ENCODE results near the gene CMSS1. TPM values are rescaled to one million over a fixed set of nuclear protein-coding genes. Genes with fewer than 3 reads are reported as not detected.

CMSS1 gene
- total RNA-seq, 8 experiments from 2014 or later: 28.2 to 57.2 (median 41.5) TPM

- H3K4me1 ChIP-seq (replicated peaks in 1 of 2): peaks cover 3 to 7% of the 10 kb centered on the region in 2 donors
- WGBS, 10 experiments: 0 to 64% (median 35%) methylated on average over 1 to 2 of the region's 2 CpGs
- peak overlapping the region in 1 of 5 donors; percentile 7 for H3K4me3 ChIP-seq
- H3K27ac ChIP-seq: no peak overlapping the region
- in situ Hi-C loops (cut with MboI; ENCODE audit: low pct_unique_long_range_greater_than_20kb in 2 of 9, low sequenced_read_pairs in 9 of 9, unreplicated experiment in 9 of 9): no loop called here
- no peak for ATAC-seq (replicated peaks in 6 of 8)
Observed at GRCh38 chr3:99873269-99874102, 55.8 kb downstream of the CMSS1 start.

- Histone ChIP-seq H3K4me1 (replicated peaks in 1 of 2) (peaks cover 3 to 7% of the 10 kb centered on the region in 2 donors), H3K4me3 (peak overlapping the region in 1 of 5 donors; percentile 55), H3K27ac (no peak overlapping the region)
- WGBS, 10 experiments: 7 to 100% (median 91%) methylated on average over 1 to 3 of the region's 3 CpGs
- ATAC-seq (replicated peaks in 6 of 8): no peak
- in situ Hi-C loops (cut with MboI; ENCODE audit: low pct_unique_long_range_greater_than_20kb in 2 of 9, low sequenced_read_pairs in 9 of 9, unreplicated experiment in 9 of 9): no loop called here
Observed at GRCh38 chr3:99874237-99875002, 56.8 kb downstream of the CMSS1 start.

GRCh38 chr3:99875581-99875928 is 57.9 kb downstream of the CMSS1 start:
- H3K4me3 ChIP-seq: peak overlapping the region; percentile 48 to 58 (median 55)
- WGBS, 10 experiments: 0 to 13% (median 0%) methylated on average over 2 to 6 of the region's 6 CpGs
- in situ Hi-C loops (cut with MboI; ENCODE audit: low pct_unique_long_range_greater_than_20kb in 2 of 9, low sequenced_read_pairs in 9 of 9, unreplicated experiment in 9 of 9): no loop called here
- peaks cover 3 to 7% of the 10 kb centered on the region in 2 donors for H3K4me1 ChIP-seq (replicated peaks in 1 of 2)
- ATAC-seq (replicated peaks in 6 of 8): peak; percentile 29 to 70 (median 47)
- H3K27ac ChIP-seq: no peak overlapping the region

DNA sequence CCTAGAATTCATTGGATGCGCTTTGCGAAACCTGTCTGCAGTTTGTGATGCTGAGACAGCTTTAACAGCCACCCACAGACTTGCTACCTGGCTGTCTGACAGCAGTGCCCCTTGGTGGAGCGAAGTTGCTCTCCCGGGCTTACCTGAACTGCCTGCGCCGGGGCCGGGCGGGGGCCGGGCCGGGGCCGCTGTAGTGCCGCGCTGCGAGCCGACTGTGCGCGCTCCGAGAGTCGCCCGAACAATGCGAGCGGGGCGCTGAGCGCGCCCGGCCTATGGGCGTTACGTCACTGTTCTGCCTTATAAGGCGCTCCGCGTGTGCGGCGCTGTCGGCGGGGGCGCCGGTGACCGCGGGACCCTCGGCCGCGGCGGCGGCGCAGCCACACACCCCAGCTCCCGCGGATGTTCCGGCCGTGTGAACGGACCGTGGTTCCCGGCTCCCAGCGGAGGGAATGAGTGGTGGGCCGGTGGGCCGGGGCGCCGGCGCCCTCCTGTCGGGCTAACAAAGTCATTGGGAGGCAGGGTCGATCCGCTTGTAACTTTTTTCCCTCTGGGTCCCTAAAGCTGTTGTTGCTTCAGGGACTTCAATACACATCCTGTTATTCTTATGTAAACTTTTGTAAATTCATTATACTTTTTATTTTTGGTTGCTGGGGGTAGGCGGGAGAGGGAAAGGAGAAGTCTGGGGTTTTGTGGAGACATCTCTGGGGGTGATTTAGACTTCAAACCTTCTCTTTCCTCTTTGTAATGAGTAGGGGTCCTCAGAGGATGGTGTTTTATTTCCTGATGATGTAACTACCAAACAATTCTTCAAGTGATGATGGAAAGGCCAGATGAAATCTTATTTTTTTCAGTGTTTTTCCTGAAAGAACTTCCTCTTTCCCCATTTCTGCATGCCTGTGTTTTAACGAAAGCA is 58.5 kb downstream of the CMSS1 start:
- H3K27ac ChIP-seq: no peak overlapping the region
- 0 to 48% (median 6%) methylated on average over 2 to 31 of the region's 63 CpGs; no CpG with 5 or more reads in 2 of the 10 experiments for WGBS, 10 experiments
- peaks cover 3 to 7% of the 10 kb centered on the region in 2 donors for H3K4me1 ChIP-seq (replicated peaks in 1 of 2)
- H3K4me3 ChIP-seq: peak overlapping the region; percentile 48 to 58 (median 55)
- peak; percentile 94 to 100 (median 98) for ATAC-seq (replicated peaks in 6 of 8)
- in situ Hi-C loops (cut with MboI; ENCODE audit: low pct_unique_long_range_greater_than_20kb in 2 of 9, low sequenced_read_pairs in 9 of 9, unreplicated experiment in 9 of 9): no loop called here

- in situ Hi-C loops (cut with MboI; ENCODE audit: low pct_unique_long_range_greater_than_20kb in 2 of 9, low sequenced_read_pairs in 9 of 9, unreplicated experiment in 9 of 9): no loop called here
- 0 to 100% (median 82%) methylated on average over 1 to 4 of the region's 4 CpGs; no CpG with 5 or more reads in 1 of the 10 experiments for WGBS, 10 experiments
- no peak overlapping the region for H3K27ac ChIP-seq
Observed at GRCh38 chr3:99877031-99877579, 59.4 kb downstream of the CMSS1 start.

GRCh38 chr3:99878005-99878404 is 60.3 kb downstream of the CMSS1 start:
- in situ Hi-C loops (cut with MboI; ENCODE audit: low pct_unique_long_range_greater_than_20kb in 2 of 9, low sequenced_read_pairs in 9 of 9, unreplicated experiment in 9 of 9): no loop called here
- ATAC-seq (replicated peaks in 6 of 8): peak in 7 of 8 experiments; percentile 13 to 55 (median 33)
- 100% methylated on average over 1 of the region's 1 CpG; no CpG with 5 or more reads in 6 of the 10 experiments for WGBS, 10 experiments
- H3K4me1 ChIP-seq (replicated peaks in 1 of 2): peaks cover 3 to 6% of the 10 kb centered on the region in 2 donors
- no peak overlapping the region for H3K4me3 ChIP-seq
- no peak overlapping the region for H3K27ac ChIP-seq

More at GRCh38 chr3:99877031-99877579, 59.4 kb downstream of the CMSS1 start:
- Histone ChIP-seq H3K4me1 (replicated peaks in 1 of 2) (peaks cover 3 to 7% of the 10 kb centered on the region in 2 donors), H3K4me3 (no peak overlapping the region)
- no peak for ATAC-seq (replicated peaks in 6 of 8)

DNA sequence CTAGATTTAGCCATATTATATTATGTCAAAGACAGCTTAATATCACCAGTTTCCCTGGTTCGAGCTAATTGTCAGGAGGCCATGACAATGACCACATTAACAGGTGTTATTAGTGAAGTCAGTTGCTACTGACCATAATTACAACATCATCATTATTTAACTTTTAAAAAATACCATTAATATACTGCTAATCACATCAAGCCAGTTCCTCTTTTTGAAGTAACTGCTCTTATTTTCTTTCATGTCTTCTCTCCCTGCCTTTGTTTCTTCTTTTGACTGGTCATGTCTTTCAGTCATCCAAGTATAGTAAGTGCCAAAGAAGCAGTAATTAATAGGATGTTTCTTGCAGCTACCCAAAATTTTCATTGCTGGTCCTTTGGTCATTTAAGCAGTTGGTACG is 61.6 kb downstream of the CMSS1 start:
- H3K4me1 ChIP-seq (replicated peaks in 1 of 2): peaks cover 3 to 5% of the 10 kb centered on the region in 2 donors

GRCh38 chr3:99881121-99881524 is 63.5 kb downstream of the CMSS1 start:
- 83 to 100% (median 93%) methylated on average over 1 to 2 of the region's 2 CpGs; no CpG with 5 or more reads in 2 of the 10 experiments for WGBS, 10 experiments
- no peak overlapping the region for H3K4me3 ChIP-seq
- in situ Hi-C loops (cut with MboI; ENCODE audit: low pct_unique_long_range_greater_than_20kb in 2 of 9, low sequenced_read_pairs in 9 of 9, unreplicated experiment in 9 of 9): no loop called here
- no peak for ATAC-seq (replicated peaks in 6 of 8)
- H3K27ac ChIP-seq: no peak overlapping the region
- H3K4me1 ChIP-seq (replicated peaks in 1 of 2): peaks cover 0 to 3% of the 10 kb centered on the region in 2 donors

More for the DNA sequence above, 61.6 kb downstream of the CMSS1 start:
- WGBS, 10 experiments: 60 to 100% (median 98%) methylated on average over 1 to 2 of the region's 2 CpGs
- in situ Hi-C loops (cut with MboI; ENCODE audit: low pct_unique_long_range_greater_than_20kb in 2 of 9, low sequenced_read_pairs in 9 of 9, unreplicated experiment in 9 of 9): no loop called here
- Histone ChIP-seq H3K4me3 (no peak overlapping the region), H3K27ac (no peak overlapping the region)
- ATAC-seq (replicated peaks in 6 of 8): no peak

DNA sequence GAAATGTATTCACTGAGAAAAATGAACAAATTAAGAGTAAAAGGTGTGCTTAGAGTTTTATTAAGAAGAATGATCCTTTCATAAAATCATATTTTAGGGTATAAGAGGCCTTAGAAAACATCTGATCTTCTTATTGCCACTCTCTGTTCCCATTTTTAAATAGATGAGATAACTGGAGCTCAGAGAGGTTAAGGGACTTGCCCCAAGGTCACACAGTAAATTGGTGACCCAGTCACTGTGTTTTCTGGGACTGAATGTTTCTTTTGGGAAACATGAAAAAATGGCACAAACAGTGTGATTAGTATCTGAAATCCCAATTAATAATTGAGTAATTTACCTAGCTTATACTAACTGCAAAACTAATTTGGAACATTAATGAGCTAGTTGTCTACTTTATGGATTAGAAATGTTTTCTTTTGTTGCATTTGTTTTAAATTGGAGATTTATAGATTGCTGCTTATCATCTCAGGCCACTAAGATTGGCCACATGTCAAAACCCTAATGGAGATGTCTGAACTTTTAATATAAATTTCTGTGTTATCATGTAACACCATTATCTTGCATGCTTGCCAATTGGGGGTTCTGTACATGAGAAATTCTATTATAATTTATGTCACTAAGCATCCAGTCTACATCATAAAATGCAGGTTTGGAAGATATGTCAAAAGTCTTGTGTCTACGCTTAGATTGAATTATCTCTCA is 64.9 kb downstream of the CMSS1 start:
- no peak for ATAC-seq (replicated peaks in 6 of 8)
- Histone ChIP-seq H3K4me1 (replicated peaks in 1 of 2) (no peaks in the 10 kb centered on the region), H3K27ac (no peak overlapping the region), H3K4me3 (no peak overlapping the region)
- in situ Hi-C loops (cut with MboI; ENCODE audit: low pct_unique_long_range_greater_than_20kb in 2 of 9, low sequenced_read_pairs in 9 of 9, unreplicated experiment in 9 of 9): no loop called here
- 89 to 100% (median 100%) methylated on average over 1 of the region's 1 CpG; no CpG with 5 or more reads in 1 of the 10 experiments for WGBS, 10 experiments

DNA sequence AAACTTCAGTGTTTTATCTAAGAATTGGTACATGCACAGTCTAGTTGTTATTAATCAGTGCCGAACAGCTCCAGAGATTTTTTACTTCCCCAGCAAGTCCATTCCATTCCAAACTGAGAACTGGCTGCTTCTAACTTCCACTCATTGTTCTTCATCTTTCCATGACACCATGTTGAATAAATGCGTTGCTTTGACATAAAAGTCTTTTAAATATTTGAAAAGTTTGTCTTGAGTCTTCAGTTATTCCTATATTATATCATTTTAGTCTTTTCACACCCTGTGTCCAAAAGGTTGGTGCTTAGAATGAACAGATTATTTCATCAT is 65.4 kb downstream of the CMSS1 start:
- no peak for ATAC-seq (replicated peaks in 6 of 8)
- no peak overlapping the region for H3K4me3 ChIP-seq

GRCh38 chr3:99883693-99884092 is 66.0 kb downstream of the CMSS1 start:
- no peak for ATAC-seq (replicated peaks in 6 of 8)
- 86 to 100% (median 100%) methylated on average over 1 of the region's 1 CpG; no CpG with 5 or more reads in 2 of the 10 experiments for WGBS, 10 experiments
- Histone ChIP-seq H3K4me3 (no peak overlapping the region), H3K27ac (no peak overlapping the region), H3K4me1 (replicated peaks in 1 of 2) (no peaks in the 10 kb centered on the region)
- in situ Hi-C loops (cut with MboI; ENCODE audit: low pct_unique_long_range_greater_than_20kb in 2 of 9, low sequenced_read_pairs in 9 of 9, unreplicated experiment in 9 of 9): no loop called here

More for the DNA sequence above, 65.4 kb downstream of the CMSS1 start:
- H3K4me1 ChIP-seq (replicated peaks in 1 of 2): no peaks in the 10 kb centered on the region
- no peak overlapping the region for H3K27ac ChIP-seq
- 84 to 100% (median 100%) methylated on average over 1 to 2 of the region's 2 CpGs for WGBS, 10 experiments
- in situ Hi-C loops (cut with MboI; ENCODE audit: low pct_unique_long_range_greater_than_20kb in 2 of 9, low sequenced_read_pairs in 9 of 9, unreplicated experiment in 9 of 9): no loop called here

- in situ Hi-C loops (cut with MboI; ENCODE audit: low pct_unique_long_range_greater_than_20kb in 2 of 9, low sequenced_read_pairs in 9 of 9, unreplicated experiment in 9 of 9): no loop called here
- Histone ChIP-seq H3K27ac (no peak overlapping the region), H3K4me3 (no peak overlapping the region), H3K4me1 (replicated peaks in 1 of 2) (no peaks in the 10 kb centered on the region)
- 33 to 89% (median 81%) methylated on average over 1 to 2 of the region's 2 CpGs; no CpG with 5 or more reads in 3 of the 10 experiments for WGBS, 10 experiments
- ATAC-seq (replicated peaks in 6 of 8): no peak
Observed at GRCh38 chr3:99884484-99884883, 66.8 kb downstream of the CMSS1 start.

Measured in motor neuron (in vitro differentiated cells).